Measurements from ENCODE around the gene CD300LF. TPM values are rescaled to one million over a fixed set of nuclear protein-coding genes. Genes with fewer than 3 reads are reported as not detected.

CD300LF gene
- total RNA-seq, 1 donor from 2014 or later = not detected

- no peaks in the 10 kb centered on the region for H3K36me3 Mint-ChIP-seq (ENCODE audit: insufficient read depth)
- DNase-seq (ENCODE audit: low spot score, unreplicated experiment) = no peak
- peak overlapping the region; percentile 33 for H3K27ac Mint-ChIP-seq
- peaks cover 2% of the 10 kb centered on the region for H3K27me3 Mint-ChIP-seq
- peaks cover 26% of the 10 kb centered on the region for H3K4me1 Mint-ChIP-seq (ENCODE audit: low read depth)
- no peak overlapping the region for H3K4me3 Mint-ChIP-seq (ENCODE audit: low read depth)
- TF ChIP-seq CTCF (IDR thresholded peaks at IDR 0.05; ENCODE audit: unreplicated experiment) = no peak
- no peaks in the 10 kb centered on the region for H3K9me3 Mint-ChIP-seq (ENCODE audit: low read depth)
Measured at GRCh38 chr17:74746376-74746775, 33.7 kb upstream of the CD300LF start.

GRCh38 chr17:74745548-74746177 is 32.9 kb upstream of the CD300LF start:
- peaks cover 2% of the 10 kb centered on the region for H3K27me3 Mint-ChIP-seq
- TF ChIP-seq CTCF (IDR thresholded peaks at IDR 0.05; ENCODE audit: unreplicated experiment) = no peak
- DNase-seq (ENCODE audit: low spot score, unreplicated experiment) = no peak
- no peaks in the 10 kb centered on the region for H3K9me3 Mint-ChIP-seq (ENCODE audit: low read depth)
- no peaks in the 10 kb centered on the region for H3K36me3 Mint-ChIP-seq (ENCODE audit: insufficient read depth)
- no peak overlapping the region for H3K4me3 Mint-ChIP-seq (ENCODE audit: low read depth)
- no peak overlapping the region for H3K27ac Mint-ChIP-seq
- H3K4me1 Mint-ChIP-seq (ENCODE audit: low read depth) = peaks cover 19% of the 10 kb centered on the region

- Mint-ChIP-seq H3K36me3 (ENCODE audit: insufficient read depth) (no peaks in the 10 kb centered on the region), H3K27me3 (peaks cover 2% of the 10 kb centered on the region), H3K9me3 (ENCODE audit: low read depth) (no peaks in the 10 kb centered on the region), H3K27ac (no peak overlapping the region), H3K4me3 (ENCODE audit: low read depth) (peak overlapping the region; percentile 27), H3K4me1 (ENCODE audit: low read depth) (peaks cover 13% of the 10 kb centered on the region)
- peak; percentile 100 for TF ChIP-seq CTCF (IDR thresholded peaks at IDR 0.05; ENCODE audit: unreplicated experiment)
- peak; percentile 91 for DNase-seq (ENCODE audit: low spot score, unreplicated experiment)
Measured at GRCh38 chr17:74744714-74745547, 32.2 kb upstream of the CD300LF start.

- TF ChIP-seq CTCF (IDR thresholded peaks at IDR 0.05; ENCODE audit: unreplicated experiment) = no peak
- no peak for DNase-seq (ENCODE audit: low spot score, unreplicated experiment)
- Mint-ChIP-seq H3K4me1 (ENCODE audit: low read depth) (peaks cover 9% of the 10 kb centered on the region), H3K27ac (no peak overlapping the region), H3K27me3 (peaks cover 2% of the 10 kb centered on the region), H3K4me3 (ENCODE audit: low read depth) (no peak overlapping the region), H3K9me3 (ENCODE audit: low read depth) (no peaks in the 10 kb centered on the region), H3K36me3 (ENCODE audit: insufficient read depth) (no peaks in the 10 kb centered on the region)
Measured at GRCh38 chr17:74744349-74744713, 31.6 kb upstream of the CD300LF start.

GRCh38 chr17:74743755-74744154 is 31.0 kb upstream of the CD300LF start:
- no peaks in the 10 kb centered on the region for H3K9me3 Mint-ChIP-seq (ENCODE audit: low read depth)
- peaks cover 12% of the 10 kb centered on the region for H3K4me1 Mint-ChIP-seq (ENCODE audit: low read depth)
- no peak for DNase-seq (ENCODE audit: low spot score, unreplicated experiment)
- H3K36me3 Mint-ChIP-seq (ENCODE audit: insufficient read depth) = no peaks in the 10 kb centered on the region
- H3K27ac Mint-ChIP-seq = no peak overlapping the region
- H3K4me3 Mint-ChIP-seq (ENCODE audit: low read depth) = no peak overlapping the region
- TF ChIP-seq CTCF (IDR thresholded peaks at IDR 0.05; ENCODE audit: unreplicated experiment) = no peak
- peaks cover 4% of the 10 kb centered on the region for H3K27me3 Mint-ChIP-seq
